Psoas muscle (tissue), 8 donors: ENCODE data around the gene INAFM2. TPM values are rescaled to one million over a fixed set of nuclear protein-coding genes. Genes with fewer than 3 reads are reported as not detected.

Experiments
- ATAC-seq, 4 donors: fragments of 200-7000 bp; cut with Tn5 transposase; one replicate each; pipeline ENCODE4 v1.9.1; 2020; ENCODE audit warnings: moderate library complexity in 3 of 4, mild to moderate bottlenecking in 2 of 4
- DNase-seq, 2 donors: peaks; one replicate each; pipeline ENCODE4 v3.0.0-alpha.2; 2020
- H3K27ac ChIP-seq: fragments of 200-600 bp; one replicate; pipeline ENCODE4 v1.8.0; 2022
- H3K27me3 ChIP-seq, 3 donors: fragments of 200-600 bp in 1 of 3; one replicate each; pipeline versions ENCODE4 v1.6.1 to v1.8.0; 2013 to 2022; ENCODE audit warnings: low read length in 2 of 3, mild to moderate bottlenecking in 2 of 3, moderate library complexity in 1 of 3; ENCODE audit not compliant: insufficient read depth in 3 of 3
- H3K36me3 ChIP-seq, 2 donors: fragments of 200-600 bp in 1 of 2; one replicate each; pipeline versions ENCODE4 v1.6.1 to v1.8.0; 2013 to 2022; ENCODE audit warnings: low read depth in 1 of 2, mild to moderate bottlenecking in 1 of 2, moderate library complexity in 1 of 2; ENCODE audit not compliant: insufficient read depth in 1 of 2
- H3K4me1 ChIP-seq: fragments of 200-600 bp; one replicate; pipeline ENCODE4 v1.8.0; 2022
- H3K4me3 ChIP-seq: fragments of 200-600 bp; one replicate; pipeline ENCODE4 v1.8.0; 2022; ENCODE audit warnings: mild to moderate bottlenecking
- H3K9me3 ChIP-seq: fragments of 200-600 bp; one replicate; pipeline ENCODE4 v1.8.0; 2022
- WGBS, 3 donors: extraction: QIAGEN DNeasy Blood & Tissue Kit; methylation state at CpG; one replicate each; pipeline versions ENCODE4 v1.1.6 to v1.1.7; 2013; 5-methylcytosine and 5-hydroxymethylcytosine counted together
- intact Hi-C, 2 donors: fragments of 100-400 bp; cut with DNase I; formaldehyde crosslinking; loops; one replicate each; pipeline versions ENCODE4 v1.11.0 to v1.14.2; 2022
- polyA plus RNA-seq, 3 donors: library from polyadenylated mRNA; stranded (reverse); fragments of 200-250 nt; gene quantifications; one replicate each; pipeline ENCODE4 v1.2.3, GENCODE V29; 2013
- total RNA-seq, 4 donors: library from RNA; stranded (reverse); fragmentation: NEBNext Ultra II Directional in 2 of 4; extraction: Animal tissue kit (Norgen Biotek cat#: 25700) in 2 of 4; gene quantifications; one replicate each; pipeline versions ENCODE4 v1.2.1 to v1.2.4, GENCODE V29; 2021 to 2023
- TF ChIP-seq, protein P1 (sequence below): fragments of 200-600 bp; IDR thresholded peaks from one replicate; pipeline ENCODE4 v1.8.0; 2022; ENCODE audit warnings: antibody characterized with exemption
- donor health status: healthy with polysubstance abuse.
- donor health status: DM: no; HTN: no; CAD: no; lungs with moderate emphysema.
- donor health status: Bipolar disorder and iron deficiency.
- donor health status: healthy.
- donor health status: DM: yes; HTN: yes; CAD: no.
- donor health status: DM: no; HTN: no; CAD: no.
- donor health status: DM: no; HTN: no; CAD: no.
- donor health status: DM: yes; HTN: yes; CAD: no.

Gene INAFM2
- total and polyA plus RNA-seq, 7 donors: 5.8 to 32.4 (median 22.3) TPM

DNA sequence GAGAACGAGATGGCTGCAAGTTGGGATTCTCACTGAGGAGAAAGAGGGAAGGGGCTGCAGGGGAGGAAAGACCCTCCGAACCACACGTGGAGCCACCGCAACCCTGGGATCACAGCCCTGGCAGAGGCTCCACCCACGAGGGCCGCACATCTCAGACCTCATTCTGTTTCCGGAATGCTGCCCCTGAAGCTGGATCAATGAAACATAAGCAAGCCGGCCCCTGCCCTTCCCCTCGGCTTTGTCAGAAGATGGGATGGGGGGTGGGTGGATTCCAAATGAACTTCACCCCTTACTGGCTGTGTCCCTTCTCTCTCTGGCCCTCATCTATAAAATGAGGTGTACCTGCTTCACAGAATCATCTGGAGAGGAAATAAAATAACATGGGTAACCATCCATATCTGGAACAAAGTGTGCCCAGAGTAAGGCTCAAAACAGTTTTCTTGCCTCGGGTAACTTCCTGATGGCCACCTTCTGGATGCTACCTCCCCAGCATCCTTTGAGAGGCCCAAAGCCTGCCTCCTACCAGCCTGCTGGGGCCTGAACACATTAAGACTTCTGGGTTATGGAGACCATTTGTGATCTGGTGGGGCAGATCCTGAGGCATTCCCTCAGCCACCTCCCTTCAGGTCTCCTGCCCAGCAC lies 21.9 kb downstream of the INAFM2 start:
- intact Hi-C loops: no loop called here
- ATAC-seq (no peak), DNase-seq (peak in 1 of 2 donors; percentile 28)
- Histone ChIP-seq H3K27ac (no peak overlapping the region), H3K4me1 (peaks cover 31% of the 10 kb centered on the region), H3K9me3 (no peaks in the 10 kb centered on the region), H3K27me3 (no peaks in the 10 kb centered on the region), H3K4me3 (no peak overlapping the region), H3K36me3 (no peaks in the 10 kb centered on the region)
- TF ChIP-seq, protein P1, sequence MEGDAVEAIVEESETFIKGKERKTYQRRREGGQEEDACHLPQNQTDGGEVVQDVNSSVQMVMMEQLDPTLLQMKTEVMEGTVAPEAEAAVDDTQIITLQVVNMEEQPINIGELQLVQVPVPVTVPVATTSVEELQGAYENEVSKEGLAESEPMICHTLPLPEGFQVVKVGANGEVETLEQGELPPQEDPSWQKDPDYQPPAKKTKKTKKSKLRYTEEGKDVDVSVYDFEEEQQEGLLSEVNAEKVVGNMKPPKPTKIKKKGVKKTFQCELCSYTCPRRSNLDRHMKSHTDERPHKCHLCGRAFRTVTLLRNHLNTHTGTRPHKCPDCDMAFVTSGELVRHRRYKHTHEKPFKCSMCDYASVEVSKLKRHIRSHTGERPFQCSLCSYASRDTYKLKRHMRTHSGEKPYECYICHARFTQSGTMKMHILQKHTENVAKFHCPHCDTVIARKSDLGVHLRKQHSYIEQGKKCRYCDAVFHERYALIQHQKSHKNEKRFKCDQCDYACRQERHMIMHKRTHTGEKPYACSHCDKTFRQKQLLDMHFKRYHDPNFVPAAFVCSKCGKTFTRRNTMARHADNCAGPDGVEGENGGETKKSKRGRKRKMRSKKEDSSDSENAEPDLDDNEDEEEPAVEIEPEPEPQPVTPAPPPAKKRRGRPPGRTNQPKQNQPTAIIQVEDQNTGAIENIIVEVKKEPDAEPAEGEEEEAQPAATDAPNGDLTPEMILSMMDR: no peak
- 73 to 79% (median 74%) methylated on average over 10 of the region's 10 CpGs for WGBS, 3 donors

DNA sequence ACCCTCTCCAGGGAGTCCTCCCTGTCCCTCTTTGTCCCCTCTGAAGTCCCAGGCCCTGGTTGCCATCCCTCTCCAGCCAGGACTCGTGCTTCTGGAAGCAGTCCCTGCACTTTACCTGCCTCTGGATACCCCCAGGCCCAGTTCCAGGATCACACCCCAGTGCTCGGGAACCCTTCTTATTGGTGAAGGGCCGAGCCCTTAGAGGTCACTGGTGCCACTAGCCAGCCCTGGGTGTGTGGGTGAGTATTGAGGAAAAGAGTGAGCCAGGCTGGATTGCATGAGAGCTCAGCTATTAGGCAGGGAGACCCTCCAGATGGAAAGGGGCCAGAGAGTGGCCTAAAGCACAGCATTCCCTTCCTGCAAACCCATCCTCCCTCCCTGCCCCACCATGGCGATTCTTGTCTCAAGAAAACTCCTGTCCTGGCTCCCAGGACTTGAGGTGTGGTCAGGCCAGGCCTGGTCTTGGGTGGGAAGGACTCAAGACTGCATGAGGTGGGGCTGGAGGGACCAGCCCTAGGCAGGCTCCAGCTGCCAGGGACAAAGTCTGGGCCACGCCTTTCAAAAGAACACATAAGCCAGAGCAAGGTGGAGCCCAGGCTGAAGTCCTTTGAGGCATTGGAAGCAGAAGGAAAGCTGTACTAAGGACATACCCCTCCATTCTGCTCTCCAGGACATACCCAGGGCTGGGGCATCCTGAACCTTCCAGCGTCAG lies 22.5 kb downstream of the INAFM2 start:
- 91 to 94% (median 94%) methylated on average over 5 to 6 of the region's 6 CpGs for whole genome bisulfite sequencing, 3 donors
- TF ChIP-seq, protein P1: no peak
- Histone ChIP-seq H3K36me3 (no peaks in the 10 kb centered on the region), H3K27me3 (no peaks in the 10 kb centered on the region), H3K27ac (no peak overlapping the region), H3K4me3 (no peak overlapping the region), H3K9me3 (no peaks in the 10 kb centered on the region), H3K4me1 (peaks cover 26% of the 10 kb centered on the region)
- ATAC-seq (no peak), DNase-seq (peak in 1 of 2 donors; percentile 37)
- intact Hi-C loops: no loop called here

DNA sequence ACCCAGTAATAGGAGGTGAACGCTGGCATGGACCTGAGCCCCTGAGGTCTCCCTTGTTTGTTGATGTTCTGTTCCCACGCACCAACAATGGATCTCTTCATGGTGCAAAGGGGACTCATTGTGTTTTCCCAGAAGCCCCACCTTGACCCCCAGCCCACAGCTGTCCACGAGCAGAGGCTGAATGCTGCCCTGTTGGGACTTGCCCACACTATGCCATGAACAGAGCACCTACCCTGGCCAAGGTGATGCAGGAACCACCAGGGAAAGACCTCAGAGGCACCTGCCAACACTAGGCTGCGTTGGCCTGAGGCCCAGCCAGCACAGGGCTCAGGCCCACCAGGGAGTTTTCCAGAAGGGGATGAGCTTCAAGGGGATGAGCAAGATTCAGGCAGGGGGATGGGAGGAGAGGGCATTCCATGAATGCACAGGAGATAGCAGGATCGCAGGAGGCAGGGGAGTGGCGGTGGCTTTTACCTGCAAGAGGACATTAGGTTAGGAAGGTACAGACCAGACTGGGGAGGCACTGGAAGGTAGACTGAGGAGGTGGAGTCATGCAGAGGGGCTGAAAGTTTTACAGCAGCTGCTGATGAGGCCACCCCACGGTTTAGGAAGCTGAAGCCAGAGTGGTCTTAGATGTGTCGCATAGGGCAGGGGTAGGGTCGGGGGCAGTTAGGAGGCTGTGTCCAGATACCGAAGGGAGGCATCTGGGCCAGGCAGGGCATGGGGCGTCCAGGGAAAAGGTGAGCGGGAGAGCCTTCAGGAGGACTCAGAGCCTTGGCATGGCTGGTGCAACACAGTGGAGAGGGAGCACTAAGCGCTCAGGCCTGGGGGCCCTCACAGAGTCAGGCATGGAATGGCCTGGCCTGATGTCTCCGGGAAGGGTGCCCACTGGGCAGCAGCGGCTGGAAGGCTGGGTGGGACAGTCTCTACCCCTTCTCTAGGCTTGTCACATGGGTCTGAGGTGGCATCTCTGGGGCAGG lies 23.4 kb downstream of the INAFM2 start:
- no peaks in the 10 kb centered on the region for H3K36me3 ChIP-seq
- peaks cover 17% of the 10 kb centered on the region for H3K4me1 ChIP-seq
- DNase-seq: peak in 1 of 2 donors; percentile 42
- no peaks in the 10 kb centered on the region for H3K27me3 ChIP-seq
- H3K4me3 ChIP-seq: no peak overlapping the region
- no peaks in the 10 kb centered on the region for H3K9me3 ChIP-seq
- TF ChIP-seq, protein P1: no peak
- intact Hi-C loops: no loop called here
- no peak for ATAC-seq
- no peak overlapping the region for H3K27ac ChIP-seq
- 80 to 86% (median 85%) methylated on average over 15 of the region's 15 CpGs for WGBS, 3 donors

DNA sequence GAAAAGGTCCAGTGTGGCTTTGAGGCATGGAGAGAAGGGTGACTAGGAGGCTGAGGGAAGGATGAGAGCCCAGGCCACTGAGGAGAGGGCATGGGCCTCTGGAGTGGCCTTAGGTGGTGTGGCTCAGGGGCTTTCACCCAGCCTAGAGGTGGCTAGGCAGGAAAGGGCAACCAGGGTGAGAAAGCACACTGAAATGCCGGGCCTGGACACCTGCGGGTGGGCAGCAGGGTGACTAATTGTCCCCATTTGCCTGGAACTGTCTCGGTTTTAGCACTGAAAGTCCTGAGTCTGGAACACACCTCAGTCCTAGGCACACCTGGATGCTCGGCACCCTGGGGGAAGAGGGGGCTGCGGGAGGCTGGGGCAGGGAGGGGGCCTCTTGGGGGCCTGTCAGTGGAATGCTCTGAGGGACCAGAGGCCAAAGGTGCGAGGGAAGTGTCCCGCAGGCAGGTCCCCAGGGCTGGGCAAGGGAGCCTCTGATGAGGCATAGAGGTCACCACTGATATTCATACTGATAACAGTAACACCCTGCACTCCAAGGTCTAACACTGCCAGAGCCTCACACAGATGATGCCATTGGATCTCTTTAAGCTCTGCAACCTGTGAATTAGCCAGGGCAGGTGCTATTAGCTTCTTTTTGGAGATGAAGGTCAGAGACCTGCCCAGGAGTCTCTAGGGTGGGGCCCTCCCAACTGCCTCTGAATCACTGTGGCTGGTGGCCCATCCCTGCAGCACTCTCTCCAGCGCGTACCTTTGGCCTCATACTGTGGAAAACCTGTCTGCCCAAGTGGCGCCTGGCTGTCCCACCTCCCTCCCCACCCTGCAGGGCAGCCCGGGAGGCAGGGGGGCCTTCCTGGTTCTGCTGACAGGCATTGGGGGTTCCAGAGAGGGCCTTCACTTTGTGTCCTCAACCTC lies 24.3 kb downstream of the INAFM2 start:
- WGBS, 3 donors: 91 to 93% (median 92%) methylated on average over 11 of the region's 11 CpGs
- no peaks in the 10 kb centered on the region for H3K27me3 ChIP-seq
- no peaks in the 10 kb centered on the region for H3K9me3 ChIP-seq
- H3K36me3 ChIP-seq: no peaks in the 10 kb centered on the region
- intact Hi-C loops: no loop called here
- TF ChIP-seq, protein P1: no peak
- DNase-seq: peak in 1 of 2 donors; percentile 23
- no peak for ATAC-seq
- H3K27ac ChIP-seq: no peak overlapping the region
- H3K4me1 ChIP-seq: peaks cover 9% of the 10 kb centered on the region
- no peak overlapping the region for H3K4me3 ChIP-seq
